Measurements from ENCODE around the gene DIP2B. TPM values are rescaled to one million over a fixed set of nuclear protein-coding genes. Genes with fewer than 3 reads are reported as not detected.
"Not testable (repeated sequence)": the region's sequence is repeated elsewhere in the genome, so short reads cannot be mapped to it uniquely, and the experiment has no call there.

Gene DIP2B
- 10 to 100 TPM; 30.8 to 34.3 TPM for total RNA-seq

GRCh38 chr12:50504798-50505674 lies at the start of gene DIP2B:
DIP2B (plus strand) TSS chr12:50504985; CDS start chr12:50505141, 156 bp downstream.
- ATAC-seq (peak; percentile 98), DNase-seq (ENCODE audit: low spot score) (peak; percentile 97)
- Mint-ChIP-seq H3K36me3 (no peaks in the 10 kb centered on the region), H3K4me1 (ENCODE audit: low read depth in 2 of 2) (peaks cover 30 to 38% of the 10 kb centered on the region in 2 donors), H3K4me3 (peak within 1 kb of the TSS; percentile 91), H3K9me3 (no peaks in the 10 kb centered on the region), H3K27ac (peak within 1 kb of the TSS; percentile 70 to 90), H3K27me3 (no peaks in the 10 kb centered on the region)

- no peak for DNase-seq (ENCODE audit: low spot score)
- Mint-ChIP-seq H3K36me3 (peaks cover 6% of the 10 kb centered on the region), H3K27ac (no peak overlapping the region), H3K4me1 (ENCODE audit: low read depth in 2 of 2) (no peaks in the 10 kb centered on the region), H3K4me3 (no peak overlapping the region), H3K9me3 (no peaks in the 10 kb centered on the region), H3K27me3 (no peaks in the 10 kb centered on the region)
- no peak for ATAC-seq
Observed at GRCh38 chr12:50458606-50459005, 46.2 kb upstream of the DIP2B start.

- DNase-seq (ENCODE audit: low spot score) (no peak), ATAC-seq (no peak)
- no peaks in the 10 kb centered on the region for H3K27me3 Mint-ChIP-seq
- H3K4me3 Mint-ChIP-seq: no peak overlapping the region
- H3K9me3 Mint-ChIP-seq: no peaks in the 10 kb centered on the region
- peaks cover 13% of the 10 kb centered on the region for H3K36me3 Mint-ChIP-seq
- H3K4me1 Mint-ChIP-seq (ENCODE audit: low read depth in 2 of 2): peaks cover 0 to 3% of the 10 kb centered on the region in 2 donors
- H3K27ac Mint-ChIP-seq: no peak overlapping the region
Observed at GRCh38 chr12:50467439-50467838, 37.3 kb upstream of the DIP2B start.

- Mint-ChIP-seq H3K4me3 (no peak overlapping the region), H3K9me3 (no peaks in the 10 kb centered on the region), H3K27me3 (no peaks in the 10 kb centered on the region), H3K36me3 (peaks cover 29% of the 10 kb centered on the region), H3K27ac (peak overlapping the region in 1 of 2 donors; percentile 73), H3K4me1 (ENCODE audit: low read depth in 2 of 2) (no peaks in the 10 kb centered on the region)
- ATAC-seq (peak in 1 of 2 donors; percentile 36), DNase-seq (ENCODE audit: low spot score) (no peak)
Observed at GRCh38 chr12:50477241-50477832, 27.4 kb upstream of the DIP2B start.

GRCh38 chr12:50482571-50482970 lies 22.2 kb upstream of the DIP2B start:
- Mint-ChIP-seq H3K36me3 (peaks cover 5% of the 10 kb centered on the region), H3K4me3 (no peak overlapping the region), H3K27ac (no peak overlapping the region), H3K27me3 (no peaks in the 10 kb centered on the region), H3K4me1 (ENCODE audit: low read depth in 2 of 2) (no peaks in the 10 kb centered on the region), H3K9me3 (no peaks in the 10 kb centered on the region)
- ATAC-seq: no peak
- no peak for DNase-seq (ENCODE audit: low spot score)

GRCh38 chr12:50483488-50483887 lies 21.3 kb upstream of the DIP2B start:
- Mint-ChIP-seq H3K36me3 (peaks cover 3% of the 10 kb centered on the region), H3K4me1 (ENCODE audit: low read depth in 2 of 2) (no peaks in the 10 kb centered on the region), H3K27ac (no peak overlapping the region), H3K4me3 (no peak overlapping the region), H3K27me3 (no peaks in the 10 kb centered on the region), H3K9me3 (no peaks in the 10 kb centered on the region)
- ATAC-seq: no peak
- no peak for DNase-seq (ENCODE audit: low spot score)

- Mint-ChIP-seq H3K27ac (no peak overlapping the region), H3K9me3 (peaks cover 5% of the 10 kb centered on the region), H3K27me3 (no peaks in the 10 kb centered on the region), H3K4me3 (no peak overlapping the region), H3K36me3 (peaks cover 13% of the 10 kb centered on the region), H3K4me1 (ENCODE audit: low read depth in 2 of 2) (no peaks in the 10 kb centered on the region)
- DNase-seq (ENCODE audit: low spot score) (no peak), ATAC-seq (no peak)
Observed at GRCh38 chr12:50488801-50489200, 16.0 kb upstream of the DIP2B start.

- not testable (repeated sequence) for DNase-seq (ENCODE audit: low spot score); H3K27ac Mint-ChIP-seq; H3K27me3 Mint-ChIP-seq; ATAC-seq; H3K9me3 Mint-ChIP-seq; H3K4me1 Mint-ChIP-seq (ENCODE audit: low read depth in 2 of 2); H3K4me3 Mint-ChIP-seq
- peaks cover 47% of the 10 kb centered on the region for H3K36me3 Mint-ChIP-seq
Observed at GRCh38 chr12:50498119-50498518, 6.7 kb upstream of the DIP2B start.

GRCh38 chr12:50505675-50506530 lies 1.1 kb downstream of the DIP2B start:
- DNase-seq (ENCODE audit: low spot score) (no peak), ATAC-seq (no peak)
- Mint-ChIP-seq H3K4me1 (ENCODE audit: low read depth in 2 of 2) (peaks cover 30 to 38% of the 10 kb centered on the region in 2 donors), H3K27ac (peak overlapping the region; percentile 70 to 90), H3K4me3 (peak overlapping the region; percentile 91), H3K9me3 (no peaks in the 10 kb centered on the region), H3K27me3 (no peaks in the 10 kb centered on the region), H3K36me3 (no peaks in the 10 kb centered on the region)

- DNase-seq (ENCODE audit: low spot score): no peak
- no peaks in the 10 kb centered on the region for H3K27me3 Mint-ChIP-seq
- peaks cover 30 to 38% of the 10 kb centered on the region in 2 donors for H3K4me1 Mint-ChIP-seq (ENCODE audit: low read depth in 2 of 2)
- H3K9me3 Mint-ChIP-seq: no peaks in the 10 kb centered on the region
- H3K36me3 Mint-ChIP-seq: no peaks in the 10 kb centered on the region
- no peak for ATAC-seq
- H3K4me3 Mint-ChIP-seq: peak overlapping the region; percentile 91
- H3K27ac Mint-ChIP-seq: peak overlapping the region; percentile 70 to 90
Observed at GRCh38 chr12:50506753-50507473, 2.1 kb downstream of the DIP2B start.

GRCh38 chr12:50507474-50507838 lies 2.7 kb downstream of the DIP2B start:
- ATAC-seq (no peak), DNase-seq (ENCODE audit: low spot score) (no peak)
- Mint-ChIP-seq H3K36me3 (no peaks in the 10 kb centered on the region), H3K27ac (peak overlapping the region; percentile 20 to 90), H3K4me1 (ENCODE audit: low read depth in 2 of 2) (peaks cover 30 to 38% of the 10 kb centered on the region in 2 donors), H3K9me3 (no peaks in the 10 kb centered on the region), H3K4me3 (peak overlapping the region; percentile 91), H3K27me3 (no peaks in the 10 kb centered on the region)

GRCh38 chr12:50507930-50508329 lies 3.1 kb downstream of the DIP2B start:
- Mint-ChIP-seq H3K9me3 (no peaks in the 10 kb centered on the region), H3K4me1 (ENCODE audit: low read depth in 2 of 2) (peaks cover 30 to 38% of the 10 kb centered on the region in 2 donors), H3K27ac (peak overlapping the region; percentile 20 to 90), H3K27me3 (no peaks in the 10 kb centered on the region), H3K4me3 (peak overlapping the region; percentile 41), H3K36me3 (no peaks in the 10 kb centered on the region)
- no peak for DNase-seq (ENCODE audit: low spot score)
- no peak for ATAC-seq

GRCh38 chr12:50508414-50508813 lies 3.6 kb downstream of the DIP2B start:
- H3K27ac Mint-ChIP-seq: peak overlapping the region in 1 of 2 donors; percentile 90
- H3K4me1 Mint-ChIP-seq (ENCODE audit: low read depth in 2 of 2): peaks cover 30 to 38% of the 10 kb centered on the region in 2 donors
- no peaks in the 10 kb centered on the region for H3K36me3 Mint-ChIP-seq
- no peaks in the 10 kb centered on the region for H3K9me3 Mint-ChIP-seq
- H3K4me3 Mint-ChIP-seq: no peak overlapping the region
- DNase-seq (ENCODE audit: low spot score) (no peak), ATAC-seq (no peak)
- no peaks in the 10 kb centered on the region for H3K27me3 Mint-ChIP-seq
